Peyer's patch (tissue), 4 donors: ENCODE results near the gene RNF214.

ENCODE experiments used
- CTCF ChIP-seq, 6 experiments: fragments of 450-650 bp in 4 of 6; fragments of 200-600 bp in 2 of 6; sonication (generic) in 1 of 6; IDR thresholded peaks; one replicate each; pipeline ENCODE4 v1.5.1; 2017 to 2019; ENCODE audit warnings: antibody characterized with exemption in 6 of 6, mild to moderate bottlenecking in 3 of 6, moderate library complexity in 1 of 6
- POLR2A ChIP-seq, 2 donors: fragments of 450-650 bp; IDR thresholded peaks; one replicate each; pipeline ENCODE4 v1.5.1; 2017; ENCODE audit warnings: antibody characterized with exemption in 2 of 2, mild to moderate bottlenecking in 2 of 2, moderate library complexity in 2 of 2

GRCh38 chr11:117284053-117284452 lies 51.6 kb downstream of the RNF214 start:
- TF ChIP-seq POLR2A (IDR thresholded peaks at IDR 0.05): no peak
- TF ChIP-seq CTCF (IDR thresholded peaks at IDR 0.05): no peak
